AG04449 (cell line): ENCODE data around the gene CTTNBP2NL.

Source experiments
- CTCF ChIA-PET: fragments of 350-600 bp; formaldehyde crosslinking; extraction: SDS; loops from one replicate; lab custom pipeline; 2021; ENCODE audit warnings: antibody characterized with exemption; lab: Yijun Ruan, JAX
- POLR2A ChIA-PET: fragments of 400-600, 350-600 bp; formaldehyde crosslinking; extraction: SDS; loops from one replicate; lab custom pipeline; 2020; ENCODE audit warnings: antibody characterized with exemption, inconsistent platforms; lab: Yijun Ruan, JAX
- DNase-seq: peaks from one replicate; pipeline ENCODE4 v3.0.0-alpha.2; 2010; ENCODE audit warnings: low read depth, low spot score
- H3K4me3 ChIP-seq: 2 replicates; pipeline ENCODE4 v1.5.1; 2011; ENCODE audit warnings: low read depth, mild to moderate bottlenecking, control low read depth, low read length
- CTCF ChIP-seq: IDR thresholded peaks from one replicate; pipeline ENCODE4 v1.5.1; 2011; ENCODE audit warnings: mild to moderate bottlenecking, moderate library complexity, low read length, control low read depth, inconsistent platforms; ENCODE audit not compliant: insufficient read depth; ENCODE audit errors: missing control alignments

CTTNBP2NL gene

GRCh38 chr1:112370996-112371395, 25.0 kb upstream of the CTTNBP2NL start:
- H3K4me3 ChIP-seq, result no peak overlapping the region
- ChIA-PET POLR2A (interaction anchor here (0.7 kb wide), 1 partner anchor 10 kb away, joined by 3 read pairs; no protein-coding TSS in a partner anchor), CTCF (interaction anchor here (0.7 to 10.0 kb wide), 19 partner anchors 8 to 889 kb away, joined by 3 to 236 read pairs (median 5); no protein-coding TSS in a partner anchor)
- no peak for TF ChIP-seq CTCF
- DNase-seq, result no peak

- TF ChIP-seq CTCF, result no peak
- POLR2A ChIA-PET, result interaction anchor here (0.7 kb wide), 1 partner anchor 10 kb away, joined by 3 read pairs; no protein-coding TSS in a partner anchor
- CTCF ChIA-PET, result interaction anchor here (0.9 to 10.0 kb wide), 12 partner anchors 9 to 337 kb away, joined by 3 to 236 read pairs (median 12); no protein-coding TSS in a partner anchor
- H3K4me3 ChIP-seq, result no peak overlapping the region
- no peak for DNase-seq
Measured at GRCh38 chr1:112371775-112372174, 24.2 kb upstream of the CTTNBP2NL start.

- DNase-seq, result no peak
- no peak overlapping the region for H3K4me3 ChIP-seq
- POLR2A ChIA-PET, result no interaction called here
- TF ChIP-seq CTCF, result no peak
- CTCF ChIA-PET, result interaction anchor here (0.9 to 10.0 kb wide), 5 partner anchors 8 to 334 kb away, joined by 3 to 236 read pairs (median 4); no protein-coding TSS in a partner anchor
Measured at GRCh38 chr1:112373806-112374205, 22.2 kb upstream of the CTTNBP2NL start.

- no peak for TF ChIP-seq CTCF
- no peak for DNase-seq
- POLR2A ChIA-PET, result no interaction called here
- CTCF ChIA-PET, result no interaction called here
- H3K4me3 ChIP-seq, result no peak overlapping the region
Measured at GRCh38 chr1:112375701-112376100, 20.3 kb upstream of the CTTNBP2NL start.

- ChIA-PET POLR2A (no interaction called here), CTCF (interaction anchor here (1.0 to 6.2 kb wide), 8 partner anchors 10 to 121 kb away, joined by 3 to 99 read pairs (median 4); no protein-coding TSS in a partner anchor)
- H3K4me3 ChIP-seq, result no peak overlapping the region
- no peak for TF ChIP-seq CTCF
- no peak for DNase-seq
Measured at GRCh38 chr1:112380356-112380755, 15.7 kb upstream of the CTTNBP2NL start.

GRCh38 chr1:112381324-112382076, 14.5 kb upstream of the CTTNBP2NL start:
- no peak for TF ChIP-seq CTCF
- no peak for DNase-seq
- CTCF ChIA-PET, result interaction anchor here (1.0 to 6.2 kb wide), 9 partner anchors 8 to 334 kb away, joined by 3 to 99 read pairs (median 6); no protein-coding TSS in a partner anchor
- H3K4me3 ChIP-seq, result no peak overlapping the region
- POLR2A ChIA-PET, result interaction anchor here (0.6 kb wide), 1 partner anchor 10 kb away, joined by 3 read pairs; no protein-coding TSS in a partner anchor
